HG03135 (cell line): ENCODE data around the gene ZNF215.
"Not testable (repeated sequence)": the region's sequence is repeated elsewhere in the genome, so short reads cannot be mapped to it uniquely, and the experiment has no call there.

Source experiments
- ATAC-seq: cut with Tn5 transposase; IDR thresholded peaks from one replicate; pipeline ENCODE4 v1.9.1; 2021; ENCODE audit warnings: mild to moderate bottlenecking, moderate library complexity; ENCODE audit not compliant: unreplicated experiment

ZNF215 gene

GRCh38 chr11:6932145-6932544 is 5.9 kb downstream of the ZNF215 start:
- no peak for ATAC-seq

- no peak for ATAC-seq
These were observed 15.7 kb downstream of the ZNF215 start for GRCh38 chr11:6941970-6942369.

GRCh38 chr11:6943131-6943530 is 16.9 kb downstream of the ZNF215 start:
- ATAC-seq: no peak

DNA sequence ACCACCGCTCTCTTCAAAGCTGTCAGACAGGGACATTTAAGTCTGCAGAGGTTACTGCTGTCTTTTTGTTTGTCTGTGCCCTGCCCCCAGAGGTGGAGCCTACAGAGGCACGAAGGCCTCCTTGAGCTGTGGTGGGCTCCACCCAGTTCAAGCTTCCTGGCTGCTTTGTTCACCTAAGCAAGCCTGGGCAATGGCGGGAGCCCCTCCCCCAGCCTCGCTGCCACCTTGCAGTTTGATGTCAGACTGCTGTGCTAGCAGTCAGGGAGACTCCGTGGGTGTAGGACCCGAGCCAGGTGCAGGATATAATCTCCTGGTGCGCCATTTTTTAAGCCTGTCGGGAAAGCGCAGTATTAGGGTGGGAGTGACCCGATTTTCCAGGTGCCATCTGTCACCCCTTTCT is 28.0 kb downstream of the ZNF215 start:
- ATAC-seq: not testable (repeated sequence)

DNA sequence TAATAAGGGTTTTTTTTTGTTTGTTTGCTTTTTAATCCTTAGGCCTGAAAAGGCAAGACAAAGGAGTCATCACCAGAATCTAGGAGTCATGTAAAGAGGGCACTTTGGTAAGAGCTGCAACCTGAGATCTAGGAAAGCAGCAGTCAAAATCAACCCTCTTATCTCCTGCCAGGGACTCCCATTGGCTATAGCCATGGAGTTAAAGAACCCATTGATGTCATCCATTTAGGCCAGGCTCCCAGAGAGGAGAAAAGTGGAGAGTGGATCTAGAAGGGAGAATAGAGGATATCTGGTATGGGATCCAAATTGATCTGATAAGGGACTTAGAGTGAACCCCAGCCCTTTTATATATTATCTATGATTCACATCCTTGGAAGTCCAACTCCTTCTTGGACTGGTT is 35.9 kb downstream of the ZNF215 start:
- ATAC-seq: no peak

- no peak for ATAC-seq
These were observed 36.4 kb downstream of the ZNF215 start for GRCh38 chr11:6962673-6963072.

DNA sequence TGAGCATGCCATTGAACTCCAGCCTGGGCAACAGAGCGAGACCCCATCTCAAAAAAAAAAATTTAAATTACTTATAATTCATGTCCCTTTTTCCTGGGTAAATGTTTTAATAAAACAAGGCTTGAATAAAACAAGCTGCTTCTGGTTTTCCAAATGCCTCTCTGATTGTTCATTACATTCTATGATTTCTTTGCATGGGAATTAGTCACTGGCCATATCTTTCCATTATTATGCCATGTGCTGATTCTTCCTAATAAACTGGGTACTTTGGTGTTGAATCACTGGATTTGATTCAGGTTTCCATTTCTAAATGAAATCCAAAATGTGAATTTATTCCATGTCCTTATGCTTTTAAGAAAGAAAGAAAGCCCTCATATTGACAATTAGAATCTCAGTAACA is 42.6 kb downstream of the ZNF215 start:
- ATAC-seq: no peak

DNA sequence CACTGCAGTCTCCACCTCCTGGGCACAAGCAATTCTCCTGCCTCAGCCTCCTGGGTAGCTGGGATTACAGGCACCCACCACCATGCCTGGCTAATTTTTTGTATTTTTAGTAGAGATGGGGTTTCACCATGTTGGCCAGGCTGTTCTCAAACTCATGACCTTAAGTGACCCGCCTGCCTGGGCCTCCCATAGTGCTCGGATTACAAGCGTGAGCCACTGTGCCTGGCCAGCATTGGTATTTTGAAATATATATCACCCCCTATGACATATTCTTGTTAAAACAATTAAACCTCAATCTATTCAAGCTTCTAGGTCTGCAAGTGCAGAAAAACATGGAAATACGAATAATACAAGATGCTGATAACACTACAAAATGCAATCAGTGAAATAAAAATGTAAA is 43.6 kb downstream of the ZNF215 start:
- ATAC-seq: not testable (repeated sequence)

DNA sequence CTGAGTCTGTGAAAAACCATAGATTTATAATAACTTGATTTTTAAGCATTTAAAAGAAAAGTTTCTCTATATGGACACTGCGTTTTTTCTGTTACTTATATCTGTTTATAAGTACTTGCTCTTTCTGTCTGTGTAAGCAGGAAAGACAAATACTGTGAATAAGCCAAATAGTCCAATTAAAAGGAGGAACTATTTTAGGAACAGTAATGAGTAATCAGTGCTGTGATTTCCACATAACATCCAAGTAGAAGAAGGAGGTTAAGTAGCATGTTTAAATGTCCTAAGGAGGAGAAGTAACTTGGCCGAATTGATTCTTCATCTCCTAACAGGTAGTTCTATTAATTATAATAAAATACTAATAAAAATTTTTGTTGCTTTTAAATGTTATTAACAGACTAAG is 53.1 kb downstream of the ZNF215 start:
- ATAC-seq: no peak

- ATAC-seq: no peak
These were observed 60.3 kb downstream of the ZNF215 start for GRCh38 chr11:6986487-6986886.

GRCh38 chr11:6988506-6988905 is 62.3 kb downstream of the ZNF215 start:
- no peak for ATAC-seq

- ATAC-seq: no peak
These were observed 65.0 kb downstream of the ZNF215 start for GRCh38 chr11:6991227-6991626.

DNA sequence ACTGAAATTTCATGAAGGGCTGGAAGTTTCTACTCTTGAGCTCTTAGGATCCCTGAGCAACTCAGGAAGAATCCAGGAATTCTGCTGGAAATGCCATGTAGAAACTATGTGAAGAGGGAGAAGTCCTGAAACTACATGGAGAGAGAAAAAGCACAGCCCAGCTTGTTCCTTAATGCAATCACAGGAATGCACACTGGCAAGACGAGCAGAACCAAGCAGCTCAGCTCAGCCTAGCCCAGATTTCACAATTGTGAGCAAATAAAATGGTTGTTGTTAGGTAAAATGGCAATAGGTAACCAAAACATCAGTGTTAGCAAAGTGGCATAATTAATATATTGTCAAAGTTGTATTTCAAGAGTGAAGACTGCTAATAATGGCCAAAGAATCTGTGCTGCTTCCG is 65.8 kb downstream of the ZNF215 start:
- ATAC-seq: no peak

DNA sequence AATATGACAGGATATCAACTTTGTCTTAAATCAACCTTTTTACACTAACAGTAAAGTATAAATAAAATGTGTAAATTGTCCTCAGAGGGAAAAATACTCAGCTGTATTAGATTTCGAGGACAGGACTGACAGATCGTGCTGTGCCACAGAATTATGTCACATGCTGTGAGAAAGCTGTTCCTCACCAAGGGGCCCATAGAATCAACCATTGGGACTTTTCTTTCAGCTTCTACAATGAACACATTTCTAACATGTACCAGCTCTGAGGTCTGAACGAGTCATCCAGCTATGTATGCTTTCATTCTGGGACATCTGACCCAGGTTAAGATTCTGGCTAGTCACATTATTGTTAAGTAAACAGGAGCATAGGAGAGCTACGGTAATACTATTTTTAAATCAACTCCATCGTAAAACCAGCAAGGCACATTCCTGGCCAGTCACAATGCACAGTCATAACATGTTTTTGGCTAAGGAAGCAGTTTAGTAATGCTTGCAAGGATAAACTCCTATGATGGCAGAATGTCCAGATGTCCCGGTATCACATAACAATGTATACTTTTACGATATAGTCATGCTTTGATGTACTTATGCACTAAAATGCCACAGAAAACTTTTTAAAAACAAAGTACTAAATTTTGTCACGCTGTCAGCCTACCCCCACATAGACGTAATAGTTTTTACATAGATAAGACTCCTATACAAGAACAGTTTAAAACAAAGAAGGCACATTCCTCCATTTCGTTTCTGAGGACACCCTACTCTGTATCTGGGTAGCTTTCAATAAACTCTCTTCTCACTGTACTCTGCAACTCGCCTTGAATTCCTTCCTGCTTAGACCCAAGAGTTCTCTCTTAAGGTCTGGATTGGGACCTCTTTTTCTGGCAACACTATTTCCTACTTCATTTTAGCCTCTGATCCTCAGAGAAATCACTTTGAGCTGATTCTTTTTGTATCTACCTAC is 66.5 kb downstream of the ZNF215 start:
- ATAC-seq: no peak

- ATAC-seq: no peak
These were observed 69.5 kb downstream of the ZNF215 start for GRCh38 chr11:6995703-6996102.

- no peak for ATAC-seq
These were observed 78.3 kb downstream of the ZNF215 start for GRCh38 chr11:7004482-7004881.
